T1000 (cell line): ENCODE measurements around the gene GPR161.
A peak's percentile ranks its signal among the peaks of the same experiment; 100 is the strongest.
"Not testable (repeated sequence)": the region's sequence is repeated elsewhere in the genome, so short reads cannot be mapped to it uniquely, and the experiment has no call there.

ENCODE experiments used
- DNase-seq: peaks from one replicate; lab custom pipeline; 2025; ENCODE audit warnings: mixed read lengths; lab: John Stamatoyannopoulos, UW

GPR161 gene

GRCh38 chr1:168136709-168137514, at the start of gene GPR161:
Gene GPR161, minus strand, starts transcription at chr1:168136930. Its CDS starts 32,080 bp downstream, at chr1:168104850.
- peak; percentile 4 for DNase-seq

- DNase-seq, result not testable (repeated sequence)
These were observed 44.5 kb upstream of the GPR161 start for GRCh38 chr1:168181063-168181720.

GRCh38 chr1:168180148-168180524, 43.4 kb upstream of the GPR161 start:
- no peak for DNase-seq

GRCh38 chr1:168179438-168180147, 42.9 kb upstream of the GPR161 start:
- DNase-seq, result no peak

- DNase-seq, result peak; percentile 95
These were observed 42.1 kb upstream of the GPR161 start, which contains the start of gene TIPRL for GRCh38 chr1:168178638-168179437. Gene TIPRL, plus strand, starts transcription at chr1:168178962. Its CDS starts 116 bp downstream, at chr1:168179078.

- DNase-seq, result no peak
These were observed 41.5 kb upstream of the GPR161 start for GRCh38 chr1:168178227-168178637.

GRCh38 chr1:168172250-168172915, 35.7 kb upstream of the GPR161 start:
- no peak for DNase-seq

- DNase-seq, result no peak
These were observed 34.1 kb upstream of the GPR161 start for GRCh38 chr1:168170564-168171508.

- no peak for DNase-seq
These were observed 31.1 kb upstream of the GPR161 start for GRCh38 chr1:168167806-168168205.

- no peak for DNase-seq
These were observed 28.0 kb upstream of the GPR161 start for GRCh38 chr1:168164771-168165170.

- DNase-seq, result no peak
These were observed 26.9 kb upstream of the GPR161 start for GRCh38 chr1:168163670-168164069.

GRCh38 chr1:168161459-168161858, 24.7 kb upstream of the GPR161 start:
- no peak for DNase-seq

GRCh38 chr1:168159979-168160378, 23.2 kb upstream of the GPR161 start:
- no peak for DNase-seq

- DNase-seq, result no peak
These were observed 22.5 kb upstream of the GPR161 start for GRCh38 chr1:168159251-168159650.

- DNase-seq, result no peak
These were observed 20.9 kb upstream of the GPR161 start for GRCh38 chr1:168157638-168158037.

- DNase-seq, result no peak
These were observed 19.2 kb upstream of the GPR161 start for GRCh38 chr1:168155910-168156309.

GRCh38 chr1:168154707-168155106, 18.0 kb upstream of the GPR161 start:
- DNase-seq, result not testable (repeated sequence)

- no peak for DNase-seq
These were observed 15.2 kb upstream of the GPR161 start for GRCh38 chr1:168151935-168152334.

GRCh38 chr1:168150283-168150682, 13.6 kb upstream of the GPR161 start:
- DNase-seq, result no peak

- no peak for DNase-seq
These were observed 12.2 kb upstream of the GPR161 start for GRCh38 chr1:168148916-168149315.
